ENCODE measurements around the gene HIGD1A.

DNA sequence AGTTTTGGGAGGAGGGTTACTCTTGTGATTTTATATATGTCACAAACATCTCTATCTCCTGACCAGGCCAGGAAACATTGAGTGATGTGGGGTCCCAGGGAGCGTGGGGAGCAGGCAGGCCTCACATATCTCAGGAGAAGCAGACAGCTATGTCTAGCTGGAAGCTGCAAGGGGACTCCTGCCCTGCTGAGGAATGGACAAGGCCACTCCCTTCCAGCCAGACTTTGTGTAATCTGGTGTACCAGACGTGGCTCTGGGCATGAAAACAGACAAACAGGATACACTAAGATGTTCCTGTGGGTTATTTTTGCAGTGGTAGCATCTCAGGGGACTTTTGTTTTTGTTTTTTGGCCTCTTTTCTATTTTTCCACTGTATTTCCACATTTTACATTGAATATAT lies 48.2 kb upstream of the HIGD1A start:
- TF ChIP-seq POLR2A (IDR thresholded peaks at IDR 0.05) = no peak
- TF ChIP-seq, protein P1, sequence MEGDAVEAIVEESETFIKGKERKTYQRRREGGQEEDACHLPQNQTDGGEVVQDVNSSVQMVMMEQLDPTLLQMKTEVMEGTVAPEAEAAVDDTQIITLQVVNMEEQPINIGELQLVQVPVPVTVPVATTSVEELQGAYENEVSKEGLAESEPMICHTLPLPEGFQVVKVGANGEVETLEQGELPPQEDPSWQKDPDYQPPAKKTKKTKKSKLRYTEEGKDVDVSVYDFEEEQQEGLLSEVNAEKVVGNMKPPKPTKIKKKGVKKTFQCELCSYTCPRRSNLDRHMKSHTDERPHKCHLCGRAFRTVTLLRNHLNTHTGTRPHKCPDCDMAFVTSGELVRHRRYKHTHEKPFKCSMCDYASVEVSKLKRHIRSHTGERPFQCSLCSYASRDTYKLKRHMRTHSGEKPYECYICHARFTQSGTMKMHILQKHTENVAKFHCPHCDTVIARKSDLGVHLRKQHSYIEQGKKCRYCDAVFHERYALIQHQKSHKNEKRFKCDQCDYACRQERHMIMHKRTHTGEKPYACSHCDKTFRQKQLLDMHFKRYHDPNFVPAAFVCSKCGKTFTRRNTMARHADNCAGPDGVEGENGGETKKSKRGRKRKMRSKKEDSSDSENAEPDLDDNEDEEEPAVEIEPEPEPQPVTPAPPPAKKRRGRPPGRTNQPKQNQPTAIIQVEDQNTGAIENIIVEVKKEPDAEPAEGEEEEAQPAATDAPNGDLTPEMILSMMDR (IDR thresholded peaks at IDR 0.05) = no peak
